HG02798 (cell line): ENCODE results near the gene MARCO.
"Not testable (repeated sequence)": the region's sequence is repeated elsewhere in the genome, so short reads cannot be mapped to it uniquely, and the experiment has no call there.

Experiments used
- ATAC-seq: cut with Tn5 transposase; IDR thresholded peaks from one replicate; pipeline ENCODE4 v1.9.1; 2021; ENCODE audit warnings: mild to moderate bottlenecking; ENCODE audit not compliant: unreplicated experiment, poor library complexity

MARCO gene

DNA sequence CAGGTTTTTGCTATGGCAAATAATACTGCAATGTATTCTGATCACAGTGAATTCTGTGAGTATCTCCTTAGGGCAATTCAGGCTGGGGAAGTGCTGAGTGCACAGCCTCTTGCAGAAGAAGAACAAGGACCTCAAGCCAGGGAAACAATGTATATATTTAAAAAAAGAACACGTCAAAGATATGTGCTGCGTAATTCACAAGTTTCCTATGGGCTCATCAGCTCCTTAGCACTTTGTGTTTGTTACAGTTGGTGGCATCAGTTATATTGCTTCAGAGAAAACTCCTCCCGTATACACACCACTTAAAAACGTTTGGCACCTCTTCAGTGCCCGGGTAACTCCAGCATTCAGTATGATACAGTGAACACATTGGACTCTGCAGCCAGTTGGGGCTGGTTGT is 16.5 kb upstream of the MARCO start:
- no peak for ATAC-seq

DNA sequence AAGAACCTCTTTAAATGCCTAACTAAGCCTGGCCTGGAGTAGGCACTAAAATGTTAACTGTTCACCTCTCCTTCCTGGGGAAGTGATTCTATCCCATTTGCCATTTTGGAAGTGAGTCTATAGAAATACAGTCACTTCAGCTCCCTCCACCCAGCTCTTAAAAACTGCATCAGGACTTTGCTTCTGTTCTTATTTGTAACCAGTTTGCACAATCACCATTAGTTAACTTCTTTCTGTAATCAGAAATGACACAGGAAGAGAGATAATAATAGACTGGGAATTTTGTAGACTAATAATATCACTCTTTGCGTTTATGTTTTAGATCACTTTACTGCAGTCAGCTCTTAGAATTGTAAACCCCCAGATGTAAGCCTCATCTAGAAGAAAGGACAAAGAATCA is 16.0 kb upstream of the MARCO start:
- ATAC-seq = no peak

- no peak for ATAC-seq
Measured at GRCh38 chr2:118929059-118929458, 12.9 kb upstream of the MARCO start.

GRCh38 chr2:118932949-118933348 is 9.0 kb upstream of the MARCO start:
- ATAC-seq = no peak

- ATAC-seq = no peak
Measured at GRCh38 chr2:118936306-118936705, 5.7 kb upstream of the MARCO start.

DNA sequence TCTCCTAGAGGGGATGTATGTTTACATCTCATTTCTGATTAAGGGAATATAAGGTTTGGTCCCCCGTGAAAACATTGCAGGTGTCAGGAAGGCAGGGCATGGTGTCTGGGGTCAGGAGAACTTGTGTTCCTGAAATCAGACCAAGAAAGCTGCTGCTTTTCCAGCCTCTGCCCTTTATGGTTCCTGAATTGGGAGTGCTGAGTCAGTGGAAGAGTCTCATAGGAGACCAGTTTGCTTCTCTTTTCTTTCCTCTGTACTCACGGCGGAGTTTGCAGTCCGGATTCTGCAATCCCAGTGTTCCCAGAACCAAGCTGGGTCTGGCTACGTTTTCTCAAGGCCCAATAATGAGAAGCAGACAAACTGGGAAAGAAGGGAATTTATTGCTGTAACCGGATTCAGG is 5.1 kb upstream of the MARCO start:
- ATAC-seq = no peak

DNA sequence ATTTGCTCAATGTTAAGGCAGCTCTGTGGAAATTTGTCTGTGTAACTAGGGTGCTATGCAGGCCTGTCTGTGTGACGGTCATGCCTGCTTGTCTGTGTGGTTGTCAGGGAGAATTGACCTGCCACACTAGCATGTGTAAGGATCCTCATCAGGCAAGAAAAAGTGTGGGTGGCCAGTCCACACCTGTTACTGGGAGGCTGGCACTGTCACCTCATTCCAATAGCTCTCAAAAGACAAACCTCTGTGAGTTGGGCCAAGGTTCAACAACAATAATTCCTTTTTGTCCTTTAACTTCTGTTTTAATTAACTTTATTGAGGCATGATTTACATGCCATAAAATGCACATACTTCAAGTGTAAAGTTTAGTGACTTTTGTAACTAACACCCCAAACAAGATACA is 4.2 kb upstream of the MARCO start:
- no peak for ATAC-seq

GRCh38 chr2:118939994-118940393 is 2.0 kb upstream of the MARCO start:
- ATAC-seq = no peak

GRCh38 chr2:118940486-118941120 is 1.4 kb upstream of the MARCO start:
- ATAC-seq = no peak

GRCh38 chr2:118943286-118943685 is 1.3 kb downstream of the MARCO start:
- no peak for ATAC-seq

- no peak for ATAC-seq
Measured at GRCh38 chr2:118945881-118946280, 3.9 kb downstream of the MARCO start.

GRCh38 chr2:118948266-118948665 is 6.3 kb downstream of the MARCO start:
- ATAC-seq = not testable (repeated sequence)

DNA sequence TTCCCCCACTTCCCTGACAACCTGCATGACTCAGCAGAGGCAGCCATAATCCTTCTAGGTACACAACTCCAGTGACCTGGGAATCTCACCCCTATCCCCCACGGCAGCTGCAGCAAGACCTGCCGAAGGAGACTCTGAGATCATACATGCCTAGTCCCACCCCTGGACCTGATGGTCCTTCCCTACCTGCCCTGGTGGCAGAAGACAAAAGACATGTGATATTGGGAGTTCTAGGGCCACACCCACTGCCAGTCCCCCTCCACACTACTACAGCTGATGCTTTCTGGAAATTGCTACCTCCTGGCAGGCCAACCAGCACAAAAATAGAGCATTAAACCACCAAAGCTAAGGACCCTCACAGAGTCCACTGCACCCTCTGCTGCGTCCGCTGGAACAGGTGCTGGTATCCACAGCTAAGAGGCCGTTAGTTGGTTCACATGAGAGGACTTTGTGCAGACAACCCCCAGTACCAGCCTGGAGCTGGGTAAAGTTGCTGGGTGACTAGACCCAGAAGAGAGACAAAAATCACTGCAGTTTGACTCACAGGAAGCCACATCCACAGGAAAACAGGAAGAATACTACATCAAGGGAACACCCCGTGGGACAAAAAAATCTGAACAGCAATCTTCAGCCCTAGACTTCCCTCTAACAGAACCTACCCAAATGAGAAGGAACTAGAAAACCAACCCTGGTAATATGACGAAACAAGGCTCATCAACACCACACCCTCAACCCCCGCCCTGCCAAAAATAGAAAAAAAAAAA is 12.5 kb downstream of the MARCO start:
- no peak for ATAC-seq

DNA sequence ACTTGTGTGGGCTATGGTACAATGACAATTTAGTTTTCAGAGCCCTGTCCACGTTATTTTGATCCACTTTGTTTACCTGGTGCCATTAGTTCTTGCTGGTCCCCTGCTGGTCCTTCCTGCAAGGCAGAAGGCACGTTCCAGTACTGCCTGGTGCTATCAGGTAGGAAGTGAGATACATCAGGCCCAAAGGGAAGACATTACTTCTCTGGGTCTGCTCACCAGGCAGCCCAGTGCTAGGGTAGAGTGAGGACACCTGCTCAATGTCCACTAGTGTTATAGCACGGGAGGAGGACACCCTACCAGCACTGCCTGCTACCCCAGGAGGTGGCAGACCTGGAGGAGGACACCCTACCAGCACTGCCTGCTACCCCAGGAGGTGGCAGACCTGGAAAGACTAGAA is 23.7 kb downstream of the MARCO start:
- ATAC-seq = no peak

GRCh38 chr2:118967124-118967880 is 25.3 kb downstream of the MARCO start:
- ATAC-seq = no peak

- ATAC-seq = no peak
Measured at GRCh38 chr2:118968042-118968441, 26.0 kb downstream of the MARCO start.

- no peak for ATAC-seq
Measured at GRCh38 chr2:118968961-118969733, 27.2 kb downstream of the MARCO start.

GRCh38 chr2:118969734-118970395 is 27.9 kb downstream of the MARCO start:
- ATAC-seq = no peak

GRCh38 chr2:118970396-118971135 is 28.6 kb downstream of the MARCO start:
- ATAC-seq = no peak
